Amygdala (tissue), 56 donors: ENCODE data around the gene CGRRF1.

Experiments
- DNase-seq, 56 donors: peaks; one replicate each; lab custom pipeline; 2025; lab: John Stamatoyannopoulos, UW

CGRRF1 gene

GRCh38 chr14:54537651-54538050, 27.9 kb downstream of the CGRRF1 start:
- no peak for DNase-seq

- no peak for DNase-seq
These were observed 28.3 kb downstream of the CGRRF1 start for GRCh38 chr14:54538055-54538454.

GRCh38 chr14:54547583-54547982, 37.9 kb downstream of the CGRRF1 start:
- DNase-seq, result no peak

GRCh38 chr14:54548491-54548890, 38.8 kb downstream of the CGRRF1 start:
- no peak for DNase-seq

GRCh38 chr14:54549862-54550261, 40.2 kb downstream of the CGRRF1 start:
- no peak for DNase-seq

GRCh38 chr14:54550514-54550913, 40.8 kb downstream of the CGRRF1 start:
- no peak for DNase-seq

- DNase-seq, result no peak
These were observed 44.7 kb downstream of the CGRRF1 start for GRCh38 chr14:54554401-54554800.

- DNase-seq, result no peak
These were observed 45.9 kb downstream of the CGRRF1 start for GRCh38 chr14:54555651-54556050.

GRCh38 chr14:54556535-54556934, 46.8 kb downstream of the CGRRF1 start:
- no peak for DNase-seq

GRCh38 chr14:54562334-54562733, 52.6 kb downstream of the CGRRF1 start:
- DNase-seq, result no peak

- DNase-seq, result no peak
These were observed 54.6 kb downstream of the CGRRF1 start for GRCh38 chr14:54564071-54564867.

- DNase-seq, result peak in 38 of 56 donors; percentile 9 to 80 (median 51)
These were observed 55.4 kb downstream of the CGRRF1 start for GRCh38 chr14:54564868-54565784.

- DNase-seq, result peak; percentile 37 to 92 (median 80)
These were observed 56.2 kb downstream of the CGRRF1 start for GRCh38 chr14:54565785-54566409.

GRCh38 chr14:54566410-54567223, 56.9 kb downstream of the CGRRF1 start, which contains the start of gene SAMD4A:
SAMD4A (plus strand) TSS chr14:54567128; CDS start chr14:54567917, 789 bp downstream.
- peak in 53 of 56 donors; percentile 1 to 79 (median 60) for DNase-seq

GRCh38 chr14:54567224-54567638, 57.5 kb downstream of the CGRRF1 start:
- DNase-seq, result peak in 7 of 56 donors; percentile 26 to 68 (median 49)

- DNase-seq, result peak in 41 of 56 donors; percentile 9 to 76 (median 40)
These were observed 58.2 kb downstream of the CGRRF1 start for GRCh38 chr14:54567639-54568561.

GRCh38 chr14:54568821-54569595, 59.3 kb downstream of the CGRRF1 start:
- DNase-seq, result peak in 12 of 56 donors; percentile 1 to 30 (median 8)

GRCh38 chr14:54570047-54570446, 60.3 kb downstream of the CGRRF1 start:
- DNase-seq, result no peak
